Measurements from ENCODE around the gene SCAF11.

Gene SCAF11

GRCh38 chr12:45915405-45915804, 75.0 kb downstream of the SCAF11 start:
- DNase-seq = no peak

- no peak for DNase-seq
These were observed 76.3 kb downstream of the SCAF11 start for GRCh38 chr12:45914090-45914489.

GRCh38 chr12:45913631-45914030, 76.7 kb downstream of the SCAF11 start:
- DNase-seq = no peak

- DNase-seq = no peak
These were observed 77.6 kb downstream of the SCAF11 start for GRCh38 chr12:45912774-45913173.

- no peak for DNase-seq
These were observed 81.2 kb downstream of the SCAF11 start for GRCh38 chr12:45909041-45909713.

GRCh38 chr12:45907955-45908354, 82.4 kb downstream of the SCAF11 start:
- DNase-seq = no peak

- no peak for DNase-seq
These were observed 92.3 kb downstream of the SCAF11 start for GRCh38 chr12:45898094-45898493.

- no peak for DNase-seq
These were observed 94.4 kb downstream of the SCAF11 start for GRCh38 chr12:45895961-45896360.

- DNase-seq = no peak
These were observed 97.1 kb downstream of the SCAF11 start for GRCh38 chr12:45893240-45893639.

- DNase-seq = no peak
These were observed 100.1 kb downstream of the SCAF11 start for GRCh38 chr12:45890276-45890675.

GRCh38 chr12:45887544-45887943, 102.8 kb downstream of the SCAF11 start:
- DNase-seq = no peak

GRCh38 chr12:45886685-45887084, 103.7 kb downstream of the SCAF11 start:
- no peak for DNase-seq

GRCh38 chr12:45883187-45883586, 107.2 kb downstream of the SCAF11 start:
- no peak for DNase-seq

GRCh38 chr12:45880533-45880932, 109.8 kb downstream of the SCAF11 start:
- DNase-seq = no peak

GRCh38 chr12:45879363-45879895, 110.9 kb downstream of the SCAF11 start:
- no peak for DNase-seq

- no peak for DNase-seq
These were observed 111.6 kb downstream of the SCAF11 start for GRCh38 chr12:45878630-45879255.

- no peak for DNase-seq
These were observed 113.3 kb downstream of the SCAF11 start for GRCh38 chr12:45877069-45877468.

- no peak for DNase-seq
These were observed 117.9 kb downstream of the SCAF11 start for GRCh38 chr12:45872446-45872845.

Measured in effector CD8-positive, alpha-beta T cell (primary cell).